KBM-7 (cell line): ENCODE data around the gene DUSP28.

ENCODE experiments used
- DNase-seq: peaks from one replicate; pipeline ENCODE4 v3.0.0-alpha.2; 2015
- in situ Hi-C: fragments of 300-500 bp; cut with MboI; formaldehyde crosslinking; loops from 2 replicates; pipeline ENCODE4 v1.14.3; 2020; ENCODE audit warnings: low sequenced_read_pairs, low pct_unique_long_range_greater_than_20kb, mixed read lengths

DUSP28 gene

DNA sequence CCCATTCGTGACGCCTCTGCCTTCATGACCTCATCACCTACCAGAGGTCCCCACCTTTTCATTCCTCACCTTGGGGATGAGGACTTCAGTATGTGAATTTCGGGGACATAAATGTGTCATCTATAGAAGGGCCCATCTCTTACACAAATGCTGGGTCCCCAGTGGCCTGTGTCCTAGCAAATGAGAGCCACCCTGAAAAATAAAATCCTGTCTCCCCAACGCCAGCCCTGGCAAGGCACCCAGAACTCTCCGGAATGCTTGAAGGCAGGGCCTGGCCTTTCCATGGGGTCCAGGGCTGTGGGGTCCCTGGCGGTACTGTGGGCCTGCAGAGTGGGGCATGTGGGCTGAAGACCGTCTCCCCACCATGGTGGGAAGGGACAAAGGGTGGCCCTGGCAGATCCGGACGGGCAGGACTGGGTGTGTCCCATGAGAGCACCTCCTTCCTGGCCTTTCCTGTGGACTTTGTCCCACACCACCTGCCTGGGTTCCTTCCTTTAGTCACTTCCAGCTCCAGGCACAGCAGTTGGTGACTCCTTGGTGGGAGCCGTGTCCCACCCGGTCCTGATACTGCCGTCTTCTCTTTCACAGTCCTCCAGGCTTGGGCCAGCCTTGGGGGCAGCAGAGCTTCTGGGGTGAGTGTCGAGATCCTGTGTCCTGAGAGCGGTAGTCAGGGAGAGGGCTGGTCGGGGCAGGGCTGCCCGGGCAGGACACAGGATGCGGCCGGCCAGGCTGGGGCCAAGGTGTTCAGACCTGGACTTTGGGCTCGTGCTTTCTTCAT, 45.0 kb downstream of the DUSP28 start:
- in situ Hi-C loops, result no loop called here
- no peak for DNase-seq

DNA sequence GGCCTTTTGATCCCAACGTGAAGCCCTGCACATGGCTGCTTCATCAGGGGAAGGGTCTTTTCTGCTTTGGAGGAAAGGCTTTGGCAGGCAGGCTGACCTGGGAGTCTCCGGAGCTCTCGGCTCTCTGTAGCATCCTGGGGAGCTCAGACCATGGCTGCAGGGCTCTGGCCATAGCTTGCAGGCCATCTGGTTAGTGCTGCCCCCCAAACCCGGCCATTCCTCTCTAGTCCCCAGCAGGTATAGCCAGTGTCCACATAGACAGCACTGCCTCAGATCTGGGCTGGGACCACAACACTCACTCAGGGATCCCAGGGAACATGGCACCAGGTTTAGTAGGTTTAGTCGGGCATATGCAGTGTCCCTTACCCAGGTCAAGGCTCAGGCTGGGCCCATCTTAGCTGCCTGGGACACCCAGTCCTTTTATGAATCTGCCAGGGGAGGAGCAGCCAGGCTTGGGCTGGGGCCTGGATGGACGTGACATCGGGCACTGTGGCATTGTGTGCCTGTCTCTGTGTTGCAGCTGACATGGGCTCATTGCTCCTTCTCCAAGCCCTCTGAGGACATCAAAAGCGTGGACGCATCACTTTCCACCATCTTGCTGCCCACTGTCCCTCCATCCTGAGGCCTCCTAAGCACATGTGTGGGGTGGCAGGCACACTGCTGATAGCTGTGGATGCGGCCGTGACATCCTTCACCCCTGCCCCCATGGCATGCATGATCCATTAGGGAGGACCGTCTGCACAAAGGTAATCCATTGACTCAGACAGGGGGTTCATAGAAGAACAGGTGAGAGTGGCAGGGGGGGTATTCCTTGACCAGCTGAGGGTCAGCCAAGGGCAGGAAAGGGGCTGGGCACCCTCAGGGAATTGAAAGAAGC, 45.9 kb downstream of the DUSP28 start:
- in situ Hi-C loops, result no loop called here
- no peak for DNase-seq

DNA sequence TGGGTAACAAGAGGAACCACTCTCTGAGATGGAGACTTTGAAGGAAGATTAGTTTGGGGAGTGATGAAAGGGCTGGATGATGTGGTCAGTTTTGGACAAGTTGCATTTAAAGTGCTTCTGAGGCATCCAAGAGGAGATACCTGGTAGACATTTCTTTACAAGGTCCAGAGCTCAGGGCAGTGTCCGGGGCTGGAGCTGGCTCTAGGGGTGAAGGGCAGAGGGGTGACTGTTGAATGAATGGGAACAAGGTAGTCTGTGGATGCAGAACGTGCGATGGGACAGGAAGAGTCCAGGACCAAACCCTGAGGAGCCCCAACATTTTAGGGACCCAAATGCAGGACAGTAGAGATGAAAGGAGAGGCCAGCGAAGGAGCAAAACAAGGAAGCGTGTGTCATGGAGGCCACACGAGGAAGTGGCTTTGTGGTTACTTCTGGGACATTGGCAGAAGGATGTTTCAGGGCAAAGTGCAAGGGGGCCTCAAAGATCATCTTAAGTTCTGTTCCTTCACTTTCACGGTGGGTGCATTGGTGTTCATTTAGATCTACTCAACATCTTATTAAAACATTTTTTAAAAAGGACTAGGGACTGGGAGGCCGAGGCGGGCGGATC, 51.5 kb downstream of the DUSP28 start:
- in situ Hi-C loops, result no loop called here
- peak; percentile 63 for DNase-seq
